Effector CD4-positive, alpha-beta T cell (primary cell): ENCODE results near the gene EXOC5.

ENCODE experiments used
- DNase-seq: peaks from one replicate; pipeline ENCODE4 v3.0.0-alpha.2; 2020

EXOC5 gene

DNA sequence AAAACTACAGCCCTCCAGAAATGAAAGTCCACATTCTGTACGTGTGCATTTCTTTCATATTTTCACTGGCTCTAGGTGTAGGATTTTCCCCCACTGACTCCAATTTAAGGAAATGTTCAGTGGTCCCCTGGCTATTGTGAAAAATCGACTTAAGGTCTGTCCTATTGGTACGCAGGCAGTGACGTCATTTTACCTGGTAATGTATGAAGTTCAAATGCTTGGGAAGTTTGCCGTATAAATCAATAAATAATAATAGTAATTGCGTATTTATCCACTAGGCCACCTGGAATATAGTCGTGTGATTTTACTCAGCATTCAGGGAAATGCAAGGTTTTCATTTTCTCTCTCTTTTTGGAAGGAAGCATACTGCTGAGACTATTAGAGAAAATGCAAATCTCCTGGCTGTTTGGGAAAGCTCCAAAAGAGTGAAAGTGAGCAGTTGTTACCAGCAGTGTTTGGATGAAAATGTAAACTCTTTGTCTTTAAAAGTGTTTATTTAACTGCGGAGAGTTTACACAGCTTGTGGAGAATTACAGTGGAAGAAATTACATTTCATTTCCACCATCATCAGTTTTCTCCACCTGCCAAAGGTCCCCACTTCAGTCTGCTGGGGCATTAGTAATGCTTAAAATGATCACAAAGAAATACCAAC, 107.0 kb downstream of the EXOC5 start:
- no peak for DNase-seq

DNA sequence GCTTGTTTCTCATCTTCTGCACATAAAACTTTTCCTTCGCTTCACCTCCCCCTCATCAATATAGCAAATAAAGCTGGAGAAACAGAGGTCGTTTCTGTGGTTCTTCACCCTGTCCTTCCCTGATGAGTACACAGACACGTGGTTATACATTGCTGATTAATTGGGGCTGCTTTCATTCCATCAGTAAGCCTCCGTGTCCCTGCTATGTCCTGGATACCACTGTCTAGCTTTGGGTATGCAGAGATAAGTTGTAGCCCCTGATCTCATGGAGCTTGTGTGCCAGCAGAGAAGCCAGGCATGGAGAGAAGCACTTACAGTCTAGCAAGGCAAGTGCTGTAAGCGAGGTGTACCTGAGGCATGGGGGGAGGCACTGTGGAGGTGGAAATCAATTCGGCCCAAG, 108.4 kb downstream of the EXOC5 start:
- DNase-seq: no peak

DNA sequence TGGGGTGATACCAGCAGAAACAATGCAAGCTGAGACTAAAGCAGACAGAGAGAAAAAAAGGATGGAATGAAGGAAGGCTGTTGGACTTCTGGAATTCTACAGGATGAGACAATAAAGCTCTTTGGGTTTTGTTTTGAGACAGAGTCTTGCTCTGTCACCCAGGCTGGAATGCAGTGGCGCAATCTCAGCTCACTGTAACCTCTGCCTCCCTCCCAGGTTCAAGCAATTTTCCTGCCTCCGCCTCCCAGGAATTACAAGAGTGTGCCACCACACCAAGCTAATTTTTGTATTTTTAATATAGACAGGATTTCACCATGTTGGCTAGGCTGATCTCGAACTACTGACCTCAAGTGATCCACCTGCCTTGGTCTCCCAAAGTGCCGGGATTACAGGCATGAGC, 115.4 kb downstream of the EXOC5 start:
- no peak for DNase-seq
